ENCODE measurements around the gene PRSS12.
A peak's percentile ranks its signal among the peaks of the same experiment; 100 is the strongest.

PRSS12 gene

GRCh38 chr4:118337954-118338353 lies 14.8 kb downstream of the PRSS12 start:
- CTCF ChIA-PET = interaction anchor here (1.4 to 12.2 kb wide), 3 partner anchors 9 to 86 kb away, joined by 3 to 145 read pairs (median 4); partner anchors contain the start of gene PRSS12

GRCh38 chr4:118335774-118336173 lies 17.0 kb downstream of the PRSS12 start:
- CTCF ChIA-PET = interaction anchor here (12.2 kb wide), 1 partner anchor 17 kb away, joined by 145 read pairs; the partner anchor contains the start of gene PRSS12
- DNase-seq (ENCODE audit: low read depth, low spot score) = no peak
- no peak for TF ChIP-seq CTCF (IDR thresholded peaks at IDR 0.05; ENCODE audit: insufficient read depth, low read length, missing control alignments)
- H3K4me3 ChIP-seq (ENCODE audit: low read depth, low read length) = no peak overlapping the region
- POLR2A ChIA-PET = no interaction called here

More at GRCh38 chr4:118337954-118338353, 14.8 kb downstream of the PRSS12 start:
- H3K4me3 ChIP-seq (ENCODE audit: low read depth, low read length) = no peak overlapping the region
- POLR2A ChIA-PET = no interaction called here
- TF ChIP-seq CTCF (IDR thresholded peaks at IDR 0.05; ENCODE audit: insufficient read depth, low read length, missing control alignments) = no peak
- DNase-seq (ENCODE audit: low read depth, low spot score) = no peak

- no peak for TF ChIP-seq CTCF (IDR thresholded peaks at IDR 0.05; ENCODE audit: insufficient read depth, low read length, missing control alignments)
- CTCF ChIA-PET = interaction anchor here (12.2 kb wide), 1 partner anchor 18 kb away, joined by 145 read pairs; the partner anchor contains the start of gene PRSS12
- H3K4me3 ChIP-seq (ENCODE audit: low read depth, low read length) = no peak overlapping the region
- POLR2A ChIA-PET = no interaction called here
- DNase-seq (ENCODE audit: low read depth, low spot score) = no peak
Observed at GRCh38 chr4:118335324-118335723, 17.5 kb downstream of the PRSS12 start.

GRCh38 chr4:118331352-118331751 lies 21.5 kb downstream of the PRSS12 start:
- ChIA-PET POLR2A (no interaction called here), CTCF (no interaction called here)

GRCh38 chr4:118329849-118330248 lies 23.0 kb downstream of the PRSS12 start:
- no peak overlapping the region for H3K4me3 ChIP-seq (ENCODE audit: low read depth, low read length)
- ChIA-PET POLR2A (no interaction called here), CTCF (interaction anchor here (1.2 to 1.5 kb wide), 2 partner anchors 8 to 23 kb away, joined by 4 read pairs; partner anchors contain the start of gene PRSS12)
- DNase-seq (ENCODE audit: low read depth, low spot score) = no peak
- TF ChIP-seq CTCF (IDR thresholded peaks at IDR 0.05; ENCODE audit: insufficient read depth, low read length, missing control alignments) = no peak

More at GRCh38 chr4:118331352-118331751, 21.5 kb downstream of the PRSS12 start:
- DNase-seq (ENCODE audit: low read depth, low spot score) = no peak
- H3K4me3 ChIP-seq (ENCODE audit: low read depth, low read length) = no peak overlapping the region
- no peak for TF ChIP-seq CTCF (IDR thresholded peaks at IDR 0.05; ENCODE audit: insufficient read depth, low read length, missing control alignments)

- ChIA-PET POLR2A (no interaction called here), CTCF (interaction anchor here (1.1 kb wide), 1 partner anchor 25 kb away, joined by 4 read pairs; the partner anchor contains the start of gene PRSS12)
- no peak overlapping the region for H3K4me3 ChIP-seq (ENCODE audit: low read depth, low read length)
- no peak for TF ChIP-seq CTCF (IDR thresholded peaks at IDR 0.05; ENCODE audit: insufficient read depth, low read length, missing control alignments)
- DNase-seq (ENCODE audit: low read depth, low spot score) = peak; percentile 45
Observed at GRCh38 chr4:118327554-118328241, 25.1 kb downstream of the PRSS12 start.
